ENCODE measurements around the gene ARFGEF3.

GRCh38 chr6:138323821-138324220, 162.1 kb downstream of the ARFGEF3 start:
- TF ChIP-seq POLR2AphosphoS5 (IDR thresholded peaks at IDR 0.05; ENCODE audit: low read depth) (no peak), ZNF114 (CRISPR knock-in tag; IDR thresholded peaks at IDR 0.05) (no peak), CTCF (conservative IDR thresholded peaks at IDR 0.05; ENCODE audit: low read depth in 2 of 2) (no peak), ZNF331 (CRISPR knock-in tag; IDR thresholded peaks at IDR 0.05; ENCODE audit: low read depth) (no peak)
